H1 (cell line): ENCODE measurements around the gene DEFB123. TPM values are rescaled to one million over a fixed set of nuclear protein-coding genes. Genes with fewer than 3 reads are reported as not detected.

ENCODE experiments used
- CTCF ChIA-PET: fragments of 300-600 bp; sonication (Branson Sonifier 250); formaldehyde crosslinking; loops from one replicate; lab custom pipeline; 2021; ENCODE audit not compliant: partially characterized antibody; lab: Charles Lee
- POLR2A ChIA-PET: fragments of 300-600 bp; sonication (Branson Sonifier 250); formaldehyde crosslinking; loops from one replicate; lab custom pipeline; 2021; ENCODE audit warnings: inconsistent platforms; ENCODE audit not compliant: partially characterized antibody; lab: Charles Lee
- DNase-seq, 2 experiments: peaks; one replicate each; pipeline versions ENCODE4 v3.0.0 to v3.0.0-alpha.2; 2010 to 2022; ENCODE audit warnings: low spot score in 2 of 2, low read depth in 1 of 2, mixed read lengths in 1 of 2
- FAIRE-seq: peaks from 2 replicates; lab custom pipeline; 2011; peaks lifted over from hg19 to GRCh38; lab: Jason Lieb, UNC
- H2AFZ ChIP-seq: 2 replicates; pipeline ENCODE4 v1.8.1; 2012; ENCODE audit warnings: low read length, inconsistent platforms
- H2AK5ac ChIP-seq: 2 replicates; pipeline ENCODE4 v1.6.1; 2013; ENCODE audit warnings: low read depth, low read length
- H2BK120ac ChIP-seq: replicated peaks from 2 replicates; pipeline ENCODE3; 2013; ENCODE audit warnings: low read depth, low read length, inconsistent platforms
- H2BK12ac ChIP-seq: 2 replicates; pipeline ENCODE4 v1.6.1; 2013; ENCODE audit warnings: low read depth, low read length
- H2BK15ac ChIP-seq: 2 replicates; pipeline ENCODE4 v1.6.1; 2013; ENCODE audit warnings: low read length
- H2BK20ac ChIP-seq: 2 replicates; pipeline ENCODE4 v1.6.1; 2013; ENCODE audit warnings: low read length
- H2BK5ac ChIP-seq: 2 replicates; pipeline ENCODE4 v1.6.1; 2013; ENCODE audit warnings: low read depth, low read length
- H3K14ac ChIP-seq: 2 replicates; pipeline ENCODE4 v1.6.1; 2013; ENCODE audit warnings: inconsistent platforms; ENCODE audit not compliant: insufficient read length
- H3K18ac ChIP-seq: 2 replicates; pipeline ENCODE4 v1.6.1; 2013; ENCODE audit warnings: low read length; ENCODE audit errors: extremely low read depth
- H3K23ac ChIP-seq: 2 replicates; pipeline ENCODE4 v1.6.1; 2013; ENCODE audit warnings: inconsistent platforms; ENCODE audit not compliant: insufficient read length
- H3K23me2 ChIP-seq: 2 replicates; pipeline ENCODE4 v1.6.1; 2013; ENCODE audit warnings: low read depth, low read length
- H3K27ac ChIP-seq: 2 replicates; pipeline ENCODE4 v1.6.1; 2011; ENCODE audit warnings: low read depth, low read length, inconsistent platforms
- H3K27me3 ChIP-seq, 4 experiments: replicated peaks in 1 of 4; 1 replicate in 1 of 4; 2 replicates in 3 of 4; pipeline versions ENCODE4 v1.6.1 to v1.8.1; 2011 to 2013; ENCODE audit warnings: low read length in 3 of 4, mild to moderate bottlenecking in 3 of 4, inconsistent platforms in 2 of 4, mixed read lengths in 2 of 4, moderate library complexity in 1 of 4; ENCODE audit not compliant: control insufficient read depth in 3 of 4, insufficient read depth in 3 of 4; ENCODE audit errors: extremely low read depth in 1 of 4
- H3K36me3 ChIP-seq, 4 experiments: 2 replicates each; pipeline versions ENCODE4 v1.6.1 to v1.8.1; 2011 to 2013; ENCODE audit warnings: mild to moderate bottlenecking in 4 of 4, low read length in 3 of 4, moderate library complexity in 2 of 4, control low read depth in 1 of 4, inconsistent platforms in 1 of 4; ENCODE audit not compliant: insufficient read depth in 4 of 4, control insufficient read depth in 2 of 4
- H3K4ac ChIP-seq: replicated peaks from 2 replicates; pipeline ENCODE3; 2013; ENCODE audit warnings: low read length, low read depth, mixed read lengths, inconsistent platforms; ENCODE audit not compliant: insufficient read length
- H3K4me1 ChIP-seq, 4 experiments: replicated peaks in 1 of 4; 1 replicate in 1 of 4; 2 replicates in 3 of 4; pipeline versions ENCODE4 v1.6.1 to v1.8.1; 2011 to 2013; ENCODE audit warnings: low read length in 3 of 4, inconsistent platforms in 2 of 4, mixed read lengths in 1 of 4; ENCODE audit not compliant: insufficient read depth in 4 of 4, control insufficient read depth in 3 of 4
- H3K4me2 ChIP-seq, 2 experiments: 2 replicates each; pipeline versions ENCODE4 v1.6.1 to v1.8.1; 2011 to 2013; ENCODE audit warnings: low read depth in 2 of 2, low read length in 2 of 2, control low read depth in 1 of 2, inconsistent platforms in 1 of 2, mild to moderate bottlenecking in 1 of 2; ENCODE audit not compliant: insufficient read depth in 1 of 2
- H3K4me3 ChIP-seq, 4 experiments: fragments of 200-600, 300-600 bp in 1 of 4; sonication (generic), shearing (Covaris generic), sonication (Bioruptor Twin) in 1 of 4; 2 replicates each; pipeline versions ENCODE4 v1.5.1 to v1.8.1; 2011 to 2016; ENCODE audit warnings: low read length in 4 of 4, low read depth in 3 of 4, control low read depth in 2 of 4, inconsistent platforms in 2 of 4, mild to moderate bottlenecking in 2 of 4, mixed read lengths in 1 of 4, moderate library complexity in 1 of 4; ENCODE audit not compliant: insufficient read depth in 2 of 4; ENCODE audit errors: extremely low read depth in 1 of 4
- H3K56ac ChIP-seq: replicated peaks from 2 replicates; pipeline ENCODE3; 2013; ENCODE audit warnings: low read depth, mild to moderate bottlenecking, mixed read lengths, low read length, inconsistent platforms; ENCODE audit not compliant: insufficient read length
- H3K79me1 ChIP-seq: 2 replicates; pipeline ENCODE4 v1.6.1; 2013; ENCODE audit warnings: low read depth, low read length, control low read depth
- H3K79me2 ChIP-seq, 2 experiments: 2 replicates each; pipeline versions ENCODE4 v1.6.1 to v1.8.1; 2012 to 2013; ENCODE audit warnings: low read length in 2 of 2, mild to moderate bottlenecking in 2 of 2, inconsistent platforms in 1 of 2; ENCODE audit not compliant: insufficient read depth in 2 of 2, control insufficient read depth in 1 of 2
- H3K9ac ChIP-seq, 4 experiments: replicated peaks in 1 of 4; 1 replicate in 1 of 4; 2 replicates in 3 of 4; pipeline versions ENCODE4 v1.6.1 to v1.8.1; 2011 to 2013; ENCODE audit warnings: low read depth in 3 of 4, low read length in 3 of 4, control low read depth in 2 of 4, mild to moderate bottlenecking in 2 of 4, moderate library complexity in 2 of 4, inconsistent platforms in 1 of 4; ENCODE audit errors: extremely low read depth in 1 of 4
- H3K9me3 ChIP-seq, 2 experiments: 2 replicates each; pipeline versions ENCODE4 v1.6.1 to v1.8.1; 2012 to 2013; ENCODE audit warnings: mild to moderate bottlenecking in 2 of 2, moderate library complexity in 2 of 2, control low read depth in 1 of 2, inconsistent platforms in 1 of 2, low read depth in 1 of 2, low read length in 1 of 2, mixed read lengths in 1 of 2; ENCODE audit not compliant: insufficient read depth in 2 of 2
- H4K20me1 ChIP-seq, 2 experiments: replicated peaks in 1 of 2; 2 replicates each; pipeline versions ENCODE3 to v1.8.1; 2011 to 2013; ENCODE audit warnings: inconsistent platforms in 2 of 2, low read length in 2 of 2, mild to moderate bottlenecking in 1 of 2; ENCODE audit not compliant: insufficient read depth in 2 of 2, control insufficient read depth in 1 of 2
- H4K5ac ChIP-seq: 2 replicates; pipeline ENCODE4 v1.6.1; 2013; ENCODE audit warnings: low read length, low read depth, mixed read lengths, inconsistent platforms; ENCODE audit not compliant: insufficient read length
- H4K8ac ChIP-seq: 2 replicates; pipeline ENCODE4 v1.8.0; 2013; ENCODE audit warnings: mild to moderate bottlenecking, moderate library complexity, low read length, inconsistent platforms; ENCODE audit not compliant: insufficient read depth; ENCODE audit errors: extremely low read depth
- H4K91ac ChIP-seq: replicated peaks from 2 replicates; pipeline ENCODE3; 2013; ENCODE audit warnings: low read length, mixed read lengths, inconsistent platforms; ENCODE audit not compliant: insufficient read length
- SAP30 ChIP-seq: fragments of 300-600 bp; sonication (generic); IDR thresholded peaks from 2 replicates; pipeline ENCODE4 v1.7.1; 2012; ENCODE audit warnings: low read length, moderate library complexity, mild to moderate bottlenecking, inconsistent platforms; ENCODE audit not compliant: insufficient read depth, insufficient replicate concordance
- SP4 ChIP-seq: IDR thresholded peaks from 2 replicates; pipeline ENCODE4 v1.6.1; 2012; ENCODE audit warnings: low read length, inconsistent platforms
- TAF1 ChIP-seq: IDR thresholded peaks from 2 replicates; pipeline ENCODE4 v1.6.1; 2011; ENCODE audit warnings: mild to moderate bottlenecking, low read depth, low read length
- TAF7 ChIP-seq: optimal IDR thresholded peaks from 2 replicates; pipeline ENCODE3; 2011; ENCODE audit warnings: low read depth, mild to moderate bottlenecking, inconsistent platforms, low read length, moderate library complexity, borderline replicate concordance
- ZNF274 ChIP-seq: IDR thresholded peaks from 2 replicates; pipeline ENCODE4 v1.7.0; 2012; ENCODE audit warnings: low read length, borderline replicate concordance; ENCODE audit errors: extremely low read depth
- WGBS, 2 experiments: shearing (Covaris generic) in 1 of 2; methylation state at CpG; one replicate each; pipeline versions ENCODE4 v1.1.6 to v1.1.7; 2013 to 2015; ENCODE audit warnings: low lambda C conversion rate in 2 of 2, mixed read lengths in 2 of 2, inconsistent platforms in 1 of 2, low coverage in 1 of 2, missing lambda C conversion rate in 1 of 2; ENCODE audit not compliant: insufficient replicate concordance in 2 of 2, insufficient coverage in 1 of 2, insufficient read length in 1 of 2; ENCODE audit errors: extremely low coverage in 1 of 2, missing lambda C conversion rate in 1 of 2; 5-methylcytosine and 5-hydroxymethylcytosine counted together
- polyA plus RNA-seq, 7 experiments: library from polyadenylated mRNA; depleted of rRNA in 3 of 7; stranded (reverse) in 5 of 7; unstranded in 2 of 7; fragments of >200 nt in 5 of 7; fragments of 200-250 nt in 2 of 7; gene quantifications; 1 replicate in 5 of 7; 2 replicates in 1 of 7; 4 replicates in 1 of 7; pipeline versions ENCODE4 v1.2.1 to v1.2.3, GENCODE V29; 2011 to 2013; ENCODE audit warnings: missing spikeins in 2 of 7, mixed read lengths in 2 of 7
- total RNA-seq: library from RNA; stranded (reverse); fragmentation: NEBNext Ultra II Directional; extraction: Animal tissue kit (Norgen Biotek cat#: 25700); gene quantifications from 2 replicates; pipeline ENCODE4 v1.2.1, GENCODE V29; 2021
- TF ChIP-seq, protein P1 (sequence below): IDR thresholded peaks from 2 replicates; pipeline ENCODE4 v1.6.1; 2012; ENCODE audit warnings: inconsistent platforms
- TF ChIP-seq, protein P2 (sequence below), 3 experiments: IDR thresholded peaks; 1 replicate in 2 of 3; 2 replicates in 1 of 3; pipeline versions ENCODE4 v1.5.1 to v1.6.1; 2011; ENCODE audit warnings: low read length in 3 of 3, mild to moderate bottlenecking in 3 of 3, inconsistent platforms in 2 of 3, low read depth in 1 of 3, moderate library complexity in 1 of 3; ENCODE audit not compliant: insufficient read depth in 1 of 3; ENCODE audit errors: control extremely low read depth in 1 of 3

The DEFB123 gene
- total and polyA plus RNA-seq, 2 of the 8 experiments (the other 6 are each of a cell fraction or from before 2014, with no cell fraction given): not detected

DNA sequence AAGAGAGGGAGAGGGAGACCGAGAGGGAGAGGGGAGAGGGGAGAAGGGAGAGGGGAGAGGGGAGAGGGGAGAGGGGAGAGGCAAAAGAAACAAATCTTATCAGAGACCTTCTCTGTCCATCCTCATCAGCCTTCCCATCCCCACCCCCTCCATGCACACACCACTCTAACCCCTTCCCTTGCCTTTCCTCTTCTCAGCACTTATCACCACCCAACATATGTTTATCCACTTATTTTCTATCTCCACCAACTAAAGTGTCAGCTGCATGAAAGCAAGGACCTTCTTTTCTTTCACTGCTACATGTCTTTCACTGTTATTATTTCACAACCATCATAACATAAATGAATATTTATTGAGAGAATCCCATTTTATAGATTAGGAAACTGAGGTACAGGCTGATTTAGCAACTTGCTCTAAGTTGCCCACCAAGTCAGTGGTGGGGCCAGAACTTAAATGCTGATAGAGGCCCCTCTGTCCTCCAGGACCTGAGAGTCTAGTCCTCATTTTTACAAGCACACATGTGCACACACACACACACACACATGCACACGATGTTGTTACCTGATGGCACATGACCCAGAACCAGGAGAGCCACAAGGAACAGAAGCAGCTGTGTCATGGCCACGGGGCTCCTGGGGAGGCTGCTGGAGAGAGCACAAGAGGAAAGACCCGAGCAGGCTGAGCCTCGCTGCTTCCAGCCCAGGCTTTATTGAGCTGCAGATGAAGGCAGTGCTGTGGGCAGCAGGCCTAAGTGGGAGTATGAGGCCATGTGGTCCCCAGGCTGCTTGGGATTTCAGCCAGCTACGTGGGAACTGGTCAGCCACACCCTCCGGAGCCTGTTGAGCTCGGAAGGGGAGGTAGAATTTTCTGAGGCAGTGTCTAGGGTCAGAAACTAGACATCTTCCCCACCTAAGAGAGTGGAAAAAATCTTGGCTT lies 32.2 kb downstream of the DEFB123 start:
- DNase-seq (no peak), FAIRE-seq (no peak)
- H2BK5ac ChIP-seq: no peak overlapping the region
- H2BK15ac ChIP-seq: no peak overlapping the region
- no peak overlapping the region for H3K4me2 ChIP-seq
- ChIA-PET POLR2A (interaction anchor here (0.8 kb wide), 1 partner anchor 79 kb away, joined by 3 read pairs; no protein-coding TSS in a partner anchor), CTCF (interaction anchor here (1.5 kb wide), 1 partner anchor 12 kb away, joined by 3 read pairs; no protein-coding TSS in a partner anchor)
- H2AK5ac ChIP-seq: no peak overlapping the region
- no peak overlapping the region for H3K18ac ChIP-seq
- H4K20me1 ChIP-seq: no peaks in the 10 kb centered on the region
- no peak overlapping the region for H4K8ac ChIP-seq
- no peak overlapping the region for H3K27ac ChIP-seq
- no peaks in the 10 kb centered on the region for H3K79me1 ChIP-seq
- no peak overlapping the region for H4K5ac ChIP-seq
- H3K4me3 ChIP-seq: no peak overlapping the region
- no peaks in the 10 kb centered on the region for H3K23me2 ChIP-seq
- no peaks in the 10 kb centered on the region for H3K27me3 ChIP-seq
- no peaks in the 10 kb centered on the region for H3K36me3 ChIP-seq
- no peak overlapping the region for H3K14ac ChIP-seq
- no peaks in the 10 kb centered on the region for H3K4me1 ChIP-seq
- H3K79me2 ChIP-seq: no peaks in the 10 kb centered on the region
- no peak overlapping the region for H2AFZ ChIP-seq
- no peak overlapping the region for H3K9ac ChIP-seq
- H2BK20ac ChIP-seq: no peak overlapping the region
- no peak for TF ChIP-seq TAF1
- TF ChIP-seq SP4: no peak
- TF ChIP-seq, protein P1, sequence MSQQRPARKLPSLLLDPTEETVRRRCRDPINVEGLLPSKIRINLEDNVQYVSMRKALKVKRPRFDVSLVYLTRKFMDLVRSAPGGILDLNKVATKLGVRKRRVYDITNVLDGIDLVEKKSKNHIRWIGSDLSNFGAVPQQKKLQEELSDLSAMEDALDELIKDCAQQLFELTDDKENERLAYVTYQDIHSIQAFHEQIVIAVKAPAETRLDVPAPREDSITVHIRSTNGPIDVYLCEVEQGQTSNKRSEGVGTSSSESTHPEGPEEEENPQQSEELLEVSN: no peak
- TF ChIP-seq ZNF274: no peak
- TF ChIP-seq, protein P2, sequence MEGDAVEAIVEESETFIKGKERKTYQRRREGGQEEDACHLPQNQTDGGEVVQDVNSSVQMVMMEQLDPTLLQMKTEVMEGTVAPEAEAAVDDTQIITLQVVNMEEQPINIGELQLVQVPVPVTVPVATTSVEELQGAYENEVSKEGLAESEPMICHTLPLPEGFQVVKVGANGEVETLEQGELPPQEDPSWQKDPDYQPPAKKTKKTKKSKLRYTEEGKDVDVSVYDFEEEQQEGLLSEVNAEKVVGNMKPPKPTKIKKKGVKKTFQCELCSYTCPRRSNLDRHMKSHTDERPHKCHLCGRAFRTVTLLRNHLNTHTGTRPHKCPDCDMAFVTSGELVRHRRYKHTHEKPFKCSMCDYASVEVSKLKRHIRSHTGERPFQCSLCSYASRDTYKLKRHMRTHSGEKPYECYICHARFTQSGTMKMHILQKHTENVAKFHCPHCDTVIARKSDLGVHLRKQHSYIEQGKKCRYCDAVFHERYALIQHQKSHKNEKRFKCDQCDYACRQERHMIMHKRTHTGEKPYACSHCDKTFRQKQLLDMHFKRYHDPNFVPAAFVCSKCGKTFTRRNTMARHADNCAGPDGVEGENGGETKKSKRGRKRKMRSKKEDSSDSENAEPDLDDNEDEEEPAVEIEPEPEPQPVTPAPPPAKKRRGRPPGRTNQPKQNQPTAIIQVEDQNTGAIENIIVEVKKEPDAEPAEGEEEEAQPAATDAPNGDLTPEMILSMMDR (IDR thresholded peaks at IDR 0.05; ENCODE audit: control extremely low read depth in 1 of 3, insufficient read depth in 1 of 3, low read depth in 1 of 3, low read length in 3 of 3): no peak
- no peak for TF ChIP-seq SAP30
- TF ChIP-seq TAF7: no peak
- WGBS, 2 experiments: 70% methylated on average over 7 of the region's 8 CpGs; no CpG with 5 or more reads in 1 of the 2 experiments
- H3K56ac ChIP-seq: no peak overlapping the region
- no peak overlapping the region for H2BK12ac ChIP-seq
- H3K4ac ChIP-seq: no peak overlapping the region
- H3K9me3 ChIP-seq: peaks cover 52 to 63% of the 10 kb centered on the region in 2 experiments
- H2BK120ac ChIP-seq: no peak overlapping the region
- no peak overlapping the region for H3K23ac ChIP-seq
- no peak overlapping the region for H4K91ac ChIP-seq
